ENCODE data around the gene TLE7. TPM values are rescaled to one million over a fixed set of nuclear protein-coding genes. Genes with fewer than 3 reads are reported as not detected.

TLE7 gene
- total and polyA plus RNA-seq, 3 donors from 2014 or later: 1.7 to 3.0 (median 2.4) TPM

GRCh38 chr16:71421911-71422310 lies 19.9 kb downstream of the TLE7 start:
- intact Hi-C loops (cut with DNase I; ENCODE audit: low total_unique reads): no loop called here
- 59 to 63% methylated on average over 4 of the region's 4 CpGs for WGBS, 2 donors
- Histone ChIP-seq H3K4me3 (no peak overlapping the region), H3K27me3 (no peaks in the 10 kb centered on the region), H3K9me3 (no peaks in the 10 kb centered on the region), H3K27ac (no peak overlapping the region), H3K4me1 (no peaks in the 10 kb centered on the region), H3K36me3 (ENCODE audit: low read depth, missing control alignments) (no peaks in the 10 kb centered on the region)
- TF ChIP-seq POLR2A (IDR thresholded peaks at IDR 0.05): no peak
- no peak for TF ChIP-seq CTCF (IDR thresholded peaks at IDR 0.05)
- no peak for DNase-seq

- intact Hi-C loops (cut with DNase I; ENCODE audit: low total_unique reads): loop anchor here (10.0 kb wide), 1 partner anchor 91 kb away; no protein-coding TSS in a partner anchor
- no peaks in the 10 kb centered on the region for H3K27me3 ChIP-seq
- no peaks in the 10 kb centered on the region for H3K36me3 ChIP-seq (ENCODE audit: low read depth, missing control alignments)
- H3K4me3 ChIP-seq: no peak overlapping the region
- no peak overlapping the region for H3K27ac ChIP-seq
- DNase-seq: no peak
- no peaks in the 10 kb centered on the region for H3K4me1 ChIP-seq
- TF ChIP-seq CTCF (IDR thresholded peaks at IDR 0.05): no peak
- TF ChIP-seq POLR2A (IDR thresholded peaks at IDR 0.05): no peak
- 86 to 89% methylated on average over 5 of the region's 5 CpGs for WGBS, 2 donors
- no peaks in the 10 kb centered on the region for H3K9me3 ChIP-seq
Measured at GRCh38 chr16:71414038-71414437, 27.8 kb downstream of the TLE7 start.

- no peak for DNase-seq
- 43 to 56% methylated on average over 4 of the region's 4 CpGs for WGBS, 2 donors
- no peak for TF ChIP-seq POLR2A (IDR thresholded peaks at IDR 0.05)
- no peak for TF ChIP-seq CTCF (IDR thresholded peaks at IDR 0.05)
- Histone ChIP-seq H3K27me3 (no peaks in the 10 kb centered on the region), H3K4me3 (no peak overlapping the region), H3K9me3 (no peaks in the 10 kb centered on the region), H3K4me1 (peaks cover 4% of the 10 kb centered on the region), H3K36me3 (ENCODE audit: low read depth, missing control alignments) (no peaks in the 10 kb centered on the region), H3K27ac (no peak overlapping the region)
- intact Hi-C loops (cut with DNase I; ENCODE audit: low total_unique reads): loop anchor here (10.0 kb wide), 1 partner anchor 91 kb away; no protein-coding TSS in a partner anchor
Measured at GRCh38 chr16:71413341-71413740, 28.5 kb downstream of the TLE7 start.

GRCh38 chr16:71412270-71413160 lies 29.3 kb downstream of the TLE7 start:
- intact Hi-C loops (cut with DNase I; ENCODE audit: low total_unique reads): loop anchor here (10.0 kb wide), 1 partner anchor 92 kb away; no protein-coding TSS in a partner anchor
- 8 to 10% methylated on average over 17 to 24 of the region's 24 CpGs for WGBS, 2 donors
- H3K36me3 ChIP-seq (ENCODE audit: low read depth, missing control alignments): no peaks in the 10 kb centered on the region
- peaks cover 5% of the 10 kb centered on the region for H3K4me1 ChIP-seq
- no peaks in the 10 kb centered on the region for H3K9me3 ChIP-seq
- peak overlapping the region in 1 of 2 donors; percentile 15 for H3K4me3 ChIP-seq
- H3K27me3 ChIP-seq: no peaks in the 10 kb centered on the region
- H3K27ac ChIP-seq: no peak overlapping the region
- DNase-seq: peak; percentile 80
- peak; percentile 77 to 92 (median 81) for TF ChIP-seq CTCF (IDR thresholded peaks at IDR 0.05)
- no peak for TF ChIP-seq POLR2A (IDR thresholded peaks at IDR 0.05)
